Psoas muscle (tissue), 8 donors: ENCODE data around the gene ATP5MK. TPM values are rescaled to one million over a fixed set of nuclear protein-coding genes. Genes with fewer than 3 reads are reported as not detected.

ENCODE experiments used
- ATAC-seq, 4 donors: fragments of 200-7000 bp; cut with Tn5 transposase; one replicate each; pipeline ENCODE4 v1.9.1; 2020; ENCODE audit warnings: moderate library complexity in 3 of 4, mild to moderate bottlenecking in 2 of 4
- DNase-seq, 2 donors: peaks; one replicate each; pipeline ENCODE4 v3.0.0-alpha.2; 2020
- H3K27ac ChIP-seq: fragments of 200-600 bp; one replicate; pipeline ENCODE4 v1.8.0; 2022
- H3K27me3 ChIP-seq, 3 donors: fragments of 200-600 bp in 1 of 3; one replicate each; pipeline versions ENCODE4 v1.6.1 to v1.8.0; 2013 to 2022; ENCODE audit warnings: low read length in 2 of 3, mild to moderate bottlenecking in 2 of 3, moderate library complexity in 1 of 3; ENCODE audit not compliant: insufficient read depth in 3 of 3
- H3K36me3 ChIP-seq, 2 donors: fragments of 200-600 bp in 1 of 2; one replicate each; pipeline versions ENCODE4 v1.6.1 to v1.8.0; 2013 to 2022; ENCODE audit warnings: low read depth in 1 of 2, mild to moderate bottlenecking in 1 of 2, moderate library complexity in 1 of 2; ENCODE audit not compliant: insufficient read depth in 1 of 2
- H3K4me1 ChIP-seq: fragments of 200-600 bp; one replicate; pipeline ENCODE4 v1.8.0; 2022
- H3K4me3 ChIP-seq: fragments of 200-600 bp; one replicate; pipeline ENCODE4 v1.8.0; 2022; ENCODE audit warnings: mild to moderate bottlenecking
- H3K9me3 ChIP-seq: fragments of 200-600 bp; one replicate; pipeline ENCODE4 v1.8.0; 2022
- CTCF ChIP-seq: fragments of 200-600 bp; IDR thresholded peaks from one replicate; pipeline ENCODE4 v1.8.0; 2022; ENCODE audit warnings: antibody characterized with exemption
- WGBS, 3 donors: extraction: QIAGEN DNeasy Blood & Tissue Kit; methylation state at CpG; one replicate each; pipeline versions ENCODE4 v1.1.6 to v1.1.7; 2013; 5-methylcytosine and 5-hydroxymethylcytosine counted together
- intact Hi-C, 2 donors: fragments of 100-400 bp; cut with DNase I; formaldehyde crosslinking; loops; one replicate each; pipeline versions ENCODE4 v1.11.0 to v1.14.2; 2022
- polyA plus RNA-seq, 3 donors: library from polyadenylated mRNA; stranded (reverse); fragments of 200-250 nt; gene quantifications; one replicate each; pipeline ENCODE4 v1.2.3, GENCODE V29; 2013
- total RNA-seq, 4 donors: library from RNA; stranded (reverse); fragmentation: NEBNext Ultra II Directional in 2 of 4; extraction: Animal tissue kit (Norgen Biotek cat#: 25700) in 2 of 4; gene quantifications; one replicate each; pipeline versions ENCODE4 v1.2.1 to v1.2.4, GENCODE V29; 2021 to 2023
- donor health status: healthy with polysubstance abuse.
- donor health status: DM: no; HTN: no; CAD: no; lungs with moderate emphysema.
- donor health status: Bipolar disorder and iron deficiency.
- donor health status: healthy.
- donor health status: DM: yes; HTN: yes; CAD: no.
- donor health status: DM: no; HTN: no; CAD: no.
- donor health status: DM: no; HTN: no; CAD: no.
- donor health status: DM: yes; HTN: yes; CAD: no.

Gene ATP5MK
- total and polyA plus RNA-seq, 7 donors = 573 to 1,454 (median 670) TPM

- peak overlapping the region; percentile 93 for H3K27ac ChIP-seq
- ATAC-seq = peak in 1 of 4 donors; percentile 16
- H3K27me3 ChIP-seq = no peaks in the 10 kb centered on the region
- DNase-seq = no peak
- H3K36me3 ChIP-seq = peaks cover 13 to 62% of the 10 kb centered on the region in 2 donors
- peak overlapping the region; percentile 77 for H3K4me3 ChIP-seq
- TF ChIP-seq CTCF = no peak
- WGBS, 3 donors = 0 to 1% (median 1%) methylated on average over 8 of the region's 8 CpGs
- H3K4me1 ChIP-seq = peaks cover 31% of the 10 kb centered on the region
- intact Hi-C loops = no loop called here
- H3K9me3 ChIP-seq = no peaks in the 10 kb centered on the region
Observed at GRCh38 chr10:103396789-103397087, 463 bp upstream of the ATP5MK start.

GRCh38 chr10:103395754-103396066 lies 565 bp downstream of the ATP5MK start:
- intact Hi-C loops = no loop called here
- Histone ChIP-seq H3K4me3 (peak overlapping the region; percentile 77), H3K27ac (peak overlapping the region; percentile 93), H3K4me1 (peaks cover 31% of the 10 kb centered on the region), H3K36me3 (peaks cover 12 to 62% of the 10 kb centered on the region in 2 donors), H3K27me3 (no peaks in the 10 kb centered on the region), H3K9me3 (no peaks in the 10 kb centered on the region)
- DNase-seq (peak in 1 of 2 donors; percentile 58), ATAC-seq (peak; percentile 7 to 39 (median 25))
- TF ChIP-seq CTCF = no peak
- 2 to 3% (median 2%) methylated on average over 11 of the region's 11 CpGs for WGBS, 3 donors

- Histone ChIP-seq H3K36me3 (peaks cover under 1 to 62% of the 10 kb centered on the region in 2 donors), H3K4me1 (peaks cover 31% of the 10 kb centered on the region), H3K27me3 (no peaks in the 10 kb centered on the region), H3K9me3 (no peaks in the 10 kb centered on the region), H3K4me3 (peak overlapping the region; percentile 77), H3K27ac (no peak overlapping the region)
- 80 to 85% (median 83%) methylated on average over 14 of the region's 14 CpGs for WGBS, 3 donors
- ATAC-seq (no peak), DNase-seq (no peak)
- no peak for TF ChIP-seq CTCF
- intact Hi-C loops = no loop called here
Observed at GRCh38 chr10:103394180-103394579, 2.1 kb downstream of the ATP5MK start.

DNA sequence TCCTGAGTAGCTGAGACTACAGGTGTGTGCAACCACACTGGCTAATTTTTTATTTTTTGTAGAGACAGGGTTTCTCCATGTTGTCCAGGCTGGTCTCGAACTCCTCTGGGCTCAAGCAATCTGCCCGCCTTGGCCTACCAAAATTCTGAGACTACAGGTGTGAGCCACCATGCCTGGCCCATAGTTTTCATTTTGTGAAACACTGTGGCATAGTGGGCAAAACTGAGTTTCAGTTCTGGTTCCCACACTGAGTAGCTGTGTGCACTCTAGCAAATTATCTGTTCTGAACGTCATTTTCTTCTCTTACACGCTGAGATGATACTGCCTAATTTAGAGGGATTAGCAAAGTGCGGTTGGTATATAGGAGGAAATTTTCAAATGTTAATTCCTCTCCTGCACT lies 13.5 kb downstream of the ATP5MK start:
- DNase-seq (no peak), ATAC-seq (no peak)
- Histone ChIP-seq H3K27me3 (no peaks in the 10 kb centered on the region), H3K36me3 (peaks cover under 1 to 100% of the 10 kb centered on the region in 2 donors), H3K4me3 (no peak overlapping the region), H3K4me1 (no peaks in the 10 kb centered on the region), H3K9me3 (no peaks in the 10 kb centered on the region), H3K27ac (no peak overlapping the region)
- intact Hi-C loops = no loop called here
- TF ChIP-seq CTCF = no peak
- WGBS, 3 donors = 94 to 97% (median 94%) methylated on average over 5 of the region's 5 CpGs

DNA sequence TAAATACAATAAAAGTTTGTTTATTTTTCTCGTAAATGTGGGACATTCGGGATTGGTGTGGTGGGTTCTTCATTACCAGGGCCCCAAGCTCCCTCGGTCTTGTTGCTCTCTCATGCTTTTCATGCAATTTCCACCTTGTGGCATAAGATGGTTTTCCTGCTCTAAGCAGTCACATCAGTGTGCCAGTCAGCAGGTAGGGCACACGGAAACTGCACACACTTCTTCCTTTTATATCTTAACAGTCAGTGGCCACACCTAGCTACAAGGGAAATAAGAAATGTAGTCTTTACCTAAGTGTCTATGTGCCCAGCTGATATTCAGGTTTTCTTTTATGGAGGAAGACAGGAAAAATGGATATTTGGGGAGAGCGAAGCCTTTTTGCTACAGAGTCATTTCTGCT lies 22.0 kb downstream of the ATP5MK start:
- TF ChIP-seq CTCF = no peak
- no peaks in the 10 kb centered on the region for H3K27me3 ChIP-seq
- peaks cover 4% of the 10 kb centered on the region for H3K4me1 ChIP-seq
- WGBS, 3 donors = 94 to 96% (median 96%) methylated on average over 5 of the region's 5 CpGs
- intact Hi-C loops = no loop called here
- no peak for DNase-seq
- no peak overlapping the region for H3K27ac ChIP-seq
- ATAC-seq = no peak
- peaks cover 9 to 62% of the 10 kb centered on the region in 2 donors for H3K36me3 ChIP-seq
- H3K9me3 ChIP-seq = no peaks in the 10 kb centered on the region
- H3K4me3 ChIP-seq = no peak overlapping the region
